Kidney epithelial cell (primary cell): ENCODE results near the gene EXOG. TPM values are rescaled to one million over a fixed set of nuclear protein-coding genes. Genes with fewer than 3 reads are reported as not detected.

ENCODE experiments used
- DNase-seq: peaks from one replicate; pipeline ENCODE4 v3.0.0-alpha.2; 2010; ENCODE audit warnings: low read depth
- H3K27me3 ChIP-seq: 2 replicates; pipeline ENCODE4 v1.6.0; 2011; ENCODE audit warnings: low read length; ENCODE audit not compliant: control insufficient read depth, insufficient read depth
- H3K36me3 ChIP-seq: 2 replicates; pipeline ENCODE4 v1.5.1; 2011; ENCODE audit warnings: low read length; ENCODE audit not compliant: control insufficient read depth, insufficient read depth
- H3K4me3 ChIP-seq: 2 replicates; pipeline ENCODE4 v1.5.1; 2011; ENCODE audit warnings: low read depth, mild to moderate bottlenecking, control low read depth, low read length
- CTCF ChIP-seq: IDR thresholded peaks from 2 replicates; pipeline ENCODE4 v1.5.1; 2011; ENCODE audit warnings: mild to moderate bottlenecking, moderate library complexity, low read length, control low read depth, inconsistent platforms; ENCODE audit not compliant: insufficient read depth, poor library complexity, severe bottlenecking
- total RNA-seq: library from RNA; depleted of rRNA; stranded (reverse); fragments of >200 nt; gene quantifications from 2 replicates; pipeline ENCODE4 v1.2.3, GENCODE V29; 2015

Gene EXOG
- total RNA-seq, 1 donor from 2014 or later, result 5.4 TPM

- Histone ChIP-seq H3K4me3 (no peak overlapping the region), H3K36me3 (peaks cover 5% of the 10 kb centered on the region), H3K27me3 (no peaks in the 10 kb centered on the region)
- DNase-seq, result no peak
- TF ChIP-seq CTCF, result no peak
Observed at GRCh38 chr3:38480093-38480445, 16.1 kb upstream of the EXOG start.

- peaks cover 5% of the 10 kb centered on the region for H3K36me3 ChIP-seq
- H3K4me3 ChIP-seq, result no peak overlapping the region
- no peaks in the 10 kb centered on the region for H3K27me3 ChIP-seq
- no peak for DNase-seq
- TF ChIP-seq CTCF, result no peak
Observed at GRCh38 chr3:38480930-38481329, 15.2 kb upstream of the EXOG start.

GRCh38 chr3:38482951-38483350 lies 13.2 kb upstream of the EXOG start:
- no peaks in the 10 kb centered on the region for H3K27me3 ChIP-seq
- peaks cover 5% of the 10 kb centered on the region for H3K36me3 ChIP-seq
- DNase-seq, result no peak
- no peak for TF ChIP-seq CTCF
- no peak overlapping the region for H3K4me3 ChIP-seq

GRCh38 chr3:38487323-38487722 lies 8.8 kb upstream of the EXOG start:
- Histone ChIP-seq H3K36me3 (peaks cover 3% of the 10 kb centered on the region), H3K4me3 (no peak overlapping the region), H3K27me3 (no peaks in the 10 kb centered on the region)
- no peak for DNase-seq
- no peak for TF ChIP-seq CTCF

- no peak for DNase-seq
- TF ChIP-seq CTCF, result no peak
- no peaks in the 10 kb centered on the region for H3K27me3 ChIP-seq
- no peaks in the 10 kb centered on the region for H3K36me3 ChIP-seq
- no peak overlapping the region for H3K4me3 ChIP-seq
Observed at GRCh38 chr3:38488949-38489348, 7.2 kb upstream of the EXOG start.

- Histone ChIP-seq H3K36me3 (no peaks in the 10 kb centered on the region), H3K27me3 (no peaks in the 10 kb centered on the region), H3K4me3 (no peak overlapping the region)
- no peak for DNase-seq
- no peak for TF ChIP-seq CTCF
Observed at GRCh38 chr3:38489766-38490165, 6.4 kb upstream of the EXOG start.
